ENCODE measurements around the gene PROC.

The PROC gene

DNA sequence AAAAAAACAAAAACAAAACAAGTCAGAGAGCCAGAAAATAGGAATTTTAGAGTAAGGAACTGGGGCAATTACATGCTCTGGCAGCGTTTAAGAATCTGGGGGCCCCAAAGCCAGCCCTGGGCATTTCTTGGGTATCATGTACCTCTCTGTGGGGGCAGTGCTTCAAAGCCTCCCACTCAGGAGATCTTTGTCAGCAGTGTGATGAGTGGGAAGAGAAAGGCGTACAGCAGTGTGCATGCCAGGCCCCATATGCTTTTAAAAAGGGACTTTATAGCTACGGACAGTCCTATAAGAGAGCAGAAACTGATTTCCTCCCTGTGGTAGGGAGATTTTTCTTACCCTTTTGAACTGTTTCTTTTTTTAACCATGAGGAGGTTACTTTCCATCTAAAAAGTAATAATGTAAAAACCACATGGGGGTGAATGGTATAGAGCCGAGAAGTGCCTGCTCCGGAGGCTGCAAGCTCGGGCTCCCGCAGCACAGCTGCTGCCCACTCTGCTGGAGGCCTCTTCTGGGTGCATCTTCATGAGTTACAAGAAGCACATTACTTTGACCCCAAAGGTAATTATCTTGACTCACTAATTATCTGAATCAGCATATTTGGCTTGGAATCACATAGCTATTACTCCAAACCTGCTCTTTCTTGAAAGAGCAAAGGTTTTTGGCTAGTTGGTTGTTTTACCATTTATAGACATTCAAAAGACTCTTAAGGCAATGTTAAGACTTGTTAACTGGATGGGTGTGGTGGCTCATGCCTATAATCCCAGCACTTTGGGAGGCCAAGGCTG lies 46.4 kb downstream of the PROC start:
- no peak for DNase-seq

DNA sequence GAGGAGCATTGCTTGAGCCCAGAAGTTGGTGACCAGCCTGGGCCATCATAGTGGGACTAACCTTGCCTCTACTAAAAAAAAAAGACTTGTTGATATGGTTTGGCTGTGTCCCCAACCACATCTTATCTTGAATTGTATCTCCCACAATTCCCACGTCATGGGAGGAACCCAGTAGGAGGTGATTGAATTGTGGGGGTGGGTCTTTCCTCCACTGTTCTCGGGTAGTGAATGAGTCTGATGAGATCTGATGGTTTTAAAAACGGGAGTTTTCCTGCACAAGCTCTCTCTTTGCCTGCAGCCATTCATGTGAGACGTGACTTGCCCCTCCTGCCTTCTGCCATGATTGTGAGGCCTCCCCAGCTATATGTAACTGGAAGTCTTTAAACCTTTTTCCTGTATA lies 47.0 kb downstream of the PROC start:
- DNase-seq = no peak

DNA sequence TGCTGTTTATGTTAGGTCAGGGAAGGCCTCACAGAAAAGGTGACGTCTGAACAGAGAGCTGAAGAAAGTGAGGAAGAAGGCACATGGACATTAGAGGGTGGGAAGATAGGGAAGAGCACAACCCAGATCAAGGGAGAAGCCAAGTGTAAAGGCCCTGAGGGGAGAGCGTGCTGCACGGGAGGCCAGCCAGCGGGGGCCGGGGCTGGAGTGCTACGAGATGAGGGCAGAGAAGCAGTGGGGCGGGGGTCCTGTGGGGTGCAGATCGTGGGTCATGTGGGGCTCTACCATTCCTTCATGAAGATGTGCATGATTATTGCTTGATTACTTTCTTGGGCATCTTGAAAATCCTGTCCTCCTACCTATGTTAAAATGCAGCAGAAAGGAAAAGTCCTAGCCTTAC lies 50.8 kb downstream of the PROC start:
- no peak for DNase-seq

DNA sequence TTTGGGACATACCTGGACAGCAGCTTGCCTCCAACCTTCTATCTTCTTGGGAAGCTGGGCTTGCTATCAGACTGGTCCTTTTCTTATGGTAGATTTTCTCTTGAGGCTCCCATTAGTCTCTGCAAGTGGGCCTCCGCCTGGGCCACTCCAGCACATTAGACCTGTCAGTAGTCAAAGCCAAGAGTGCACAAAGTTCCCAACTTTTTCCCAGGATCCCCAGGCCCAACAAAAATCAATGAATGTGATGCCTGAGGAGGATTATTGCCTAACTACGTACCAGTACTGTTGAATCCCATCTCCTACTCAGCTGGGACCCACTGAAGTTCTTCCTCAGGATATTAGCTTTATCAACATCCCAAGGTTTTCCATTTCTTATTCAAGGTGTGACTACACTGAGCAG lies 51.7 kb downstream of the PROC start:
- DNase-seq = no peak

DNA sequence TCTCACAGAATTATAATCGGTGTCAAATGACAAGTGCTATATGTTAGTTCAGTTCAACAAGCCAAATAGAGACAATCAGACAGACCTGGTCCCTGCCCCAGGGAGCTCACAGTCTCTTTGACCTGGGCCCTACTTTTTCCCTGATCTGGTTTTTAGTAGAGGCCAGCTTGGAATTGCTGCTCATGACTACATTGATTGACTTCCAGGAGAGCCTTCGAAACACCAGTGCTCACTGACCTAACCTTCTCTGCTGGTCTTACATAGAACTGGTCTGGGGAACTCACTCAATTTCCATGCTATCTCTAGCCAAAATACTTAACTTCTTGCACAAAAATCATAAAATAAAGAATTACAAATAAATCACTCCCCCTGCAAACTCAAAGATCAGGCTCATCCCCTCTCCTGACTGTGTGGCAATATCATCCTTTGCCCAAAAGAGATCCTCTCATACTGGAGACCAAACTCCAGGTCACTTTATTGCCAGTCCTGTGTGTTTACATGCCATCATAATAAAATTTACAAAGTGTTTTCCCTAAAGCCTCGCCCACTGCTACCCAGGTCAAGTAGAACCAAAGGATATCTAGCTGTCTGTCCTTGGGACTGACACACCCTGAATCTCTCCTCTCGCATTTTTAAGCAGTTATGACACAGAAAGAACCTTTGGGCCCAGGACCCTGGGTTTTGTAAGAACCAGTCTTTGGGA lies 53.2 kb downstream of the PROC start:
- DNase-seq = no peak

DNA sequence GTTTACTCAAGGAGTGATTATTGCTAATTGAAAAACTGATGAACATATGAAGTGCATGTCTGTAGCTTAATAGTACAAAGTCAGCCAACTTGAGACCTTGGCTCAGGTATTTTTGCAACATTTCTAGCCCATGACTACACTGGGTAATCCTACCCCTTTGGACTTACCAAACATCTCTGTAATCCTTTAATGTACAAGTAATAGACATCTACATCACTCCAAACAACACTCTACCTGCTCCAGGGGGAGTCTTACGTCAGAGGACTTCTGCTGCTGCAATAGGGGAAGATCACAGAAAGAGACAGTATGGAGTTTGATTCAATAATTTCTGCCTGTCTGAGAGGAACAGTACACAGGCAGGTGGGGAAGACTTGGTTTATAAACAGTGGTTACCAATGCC lies 54.0 kb downstream of the PROC start:
- no peak for DNase-seq

DNA sequence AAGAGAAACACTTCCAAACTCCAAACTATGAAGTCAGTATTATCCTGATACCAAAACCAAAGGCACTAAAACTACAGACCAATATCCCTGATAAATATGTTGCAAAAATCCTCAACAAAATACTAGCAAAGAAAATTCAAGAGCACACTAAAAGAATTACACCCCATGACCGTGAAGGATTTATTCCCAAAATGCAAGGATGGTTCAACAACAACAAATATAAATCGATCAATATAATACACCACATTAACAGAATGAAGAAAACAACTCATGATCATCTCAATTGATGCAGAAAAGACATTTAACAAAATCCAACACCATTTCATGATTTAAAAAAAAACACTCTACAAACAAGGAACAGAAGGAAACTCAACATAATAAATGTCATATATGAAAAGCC lies 57.6 kb downstream of the PROC start:
- no peak for DNase-seq

All from NCI-H345 (cell line).